ENCODE measurements around the gene PIP4K2B.

PIP4K2B gene

GRCh38 chr17:38738686-38739085 is 60.7 kb downstream of the PIP4K2B start:
- no peak for DNase-seq (ENCODE audit: low spot score)
- TF ChIP-seq, protein P1, sequence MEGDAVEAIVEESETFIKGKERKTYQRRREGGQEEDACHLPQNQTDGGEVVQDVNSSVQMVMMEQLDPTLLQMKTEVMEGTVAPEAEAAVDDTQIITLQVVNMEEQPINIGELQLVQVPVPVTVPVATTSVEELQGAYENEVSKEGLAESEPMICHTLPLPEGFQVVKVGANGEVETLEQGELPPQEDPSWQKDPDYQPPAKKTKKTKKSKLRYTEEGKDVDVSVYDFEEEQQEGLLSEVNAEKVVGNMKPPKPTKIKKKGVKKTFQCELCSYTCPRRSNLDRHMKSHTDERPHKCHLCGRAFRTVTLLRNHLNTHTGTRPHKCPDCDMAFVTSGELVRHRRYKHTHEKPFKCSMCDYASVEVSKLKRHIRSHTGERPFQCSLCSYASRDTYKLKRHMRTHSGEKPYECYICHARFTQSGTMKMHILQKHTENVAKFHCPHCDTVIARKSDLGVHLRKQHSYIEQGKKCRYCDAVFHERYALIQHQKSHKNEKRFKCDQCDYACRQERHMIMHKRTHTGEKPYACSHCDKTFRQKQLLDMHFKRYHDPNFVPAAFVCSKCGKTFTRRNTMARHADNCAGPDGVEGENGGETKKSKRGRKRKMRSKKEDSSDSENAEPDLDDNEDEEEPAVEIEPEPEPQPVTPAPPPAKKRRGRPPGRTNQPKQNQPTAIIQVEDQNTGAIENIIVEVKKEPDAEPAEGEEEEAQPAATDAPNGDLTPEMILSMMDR (conservative IDR thresholded peaks at IDR 0.05; ENCODE audit: low read depth), result no peak
- ChIA-PET CTCF (no interaction called here), POLR2A (ENCODE audit: low non-redundant PET) (no interaction called here)
- H3K27ac ChIP-seq, result peak overlapping the region; percentile 89

DNA sequence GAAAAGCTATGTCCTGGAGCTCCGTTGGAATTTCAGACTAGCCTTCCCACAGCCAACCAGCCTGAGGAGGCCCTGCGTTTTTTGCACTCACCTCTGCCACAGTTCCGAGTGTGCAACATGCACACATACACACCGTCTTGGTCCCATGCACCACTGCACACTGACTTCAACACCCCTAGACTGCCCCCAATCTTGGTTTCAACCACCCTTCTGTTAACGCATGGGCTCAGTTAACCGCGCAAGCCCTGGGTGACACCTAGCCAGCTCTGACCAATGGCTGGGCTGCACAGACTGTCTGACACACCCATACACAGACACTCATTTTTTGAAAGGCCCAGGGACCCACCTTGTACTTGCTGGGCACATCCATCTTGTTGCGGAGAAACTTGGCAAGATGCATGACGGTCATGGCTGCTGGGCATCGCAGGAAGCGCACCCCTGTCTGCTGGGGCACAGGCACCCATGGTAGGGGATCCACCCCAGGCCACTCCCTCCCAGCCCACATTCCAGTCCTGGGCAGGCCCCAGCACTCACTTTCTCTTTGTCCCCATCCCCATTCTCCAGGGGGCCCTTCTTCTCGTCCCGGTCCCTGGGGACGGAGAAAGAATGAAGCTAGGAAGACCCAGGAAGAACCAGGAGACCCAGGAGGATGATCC is 61.2 kb downstream of the PIP4K2B start:
- no peak for DNase-seq (ENCODE audit: low spot score)
- POLR2A ChIA-PET (ENCODE audit: low non-redundant PET), result no interaction called here
- TF ChIP-seq, protein P1 (conservative IDR thresholded peaks at IDR 0.05; ENCODE audit: low read depth), result no peak
- CTCF ChIA-PET, result no interaction called here
- peak overlapping the region; percentile 89 for H3K27ac ChIP-seq

DNA sequence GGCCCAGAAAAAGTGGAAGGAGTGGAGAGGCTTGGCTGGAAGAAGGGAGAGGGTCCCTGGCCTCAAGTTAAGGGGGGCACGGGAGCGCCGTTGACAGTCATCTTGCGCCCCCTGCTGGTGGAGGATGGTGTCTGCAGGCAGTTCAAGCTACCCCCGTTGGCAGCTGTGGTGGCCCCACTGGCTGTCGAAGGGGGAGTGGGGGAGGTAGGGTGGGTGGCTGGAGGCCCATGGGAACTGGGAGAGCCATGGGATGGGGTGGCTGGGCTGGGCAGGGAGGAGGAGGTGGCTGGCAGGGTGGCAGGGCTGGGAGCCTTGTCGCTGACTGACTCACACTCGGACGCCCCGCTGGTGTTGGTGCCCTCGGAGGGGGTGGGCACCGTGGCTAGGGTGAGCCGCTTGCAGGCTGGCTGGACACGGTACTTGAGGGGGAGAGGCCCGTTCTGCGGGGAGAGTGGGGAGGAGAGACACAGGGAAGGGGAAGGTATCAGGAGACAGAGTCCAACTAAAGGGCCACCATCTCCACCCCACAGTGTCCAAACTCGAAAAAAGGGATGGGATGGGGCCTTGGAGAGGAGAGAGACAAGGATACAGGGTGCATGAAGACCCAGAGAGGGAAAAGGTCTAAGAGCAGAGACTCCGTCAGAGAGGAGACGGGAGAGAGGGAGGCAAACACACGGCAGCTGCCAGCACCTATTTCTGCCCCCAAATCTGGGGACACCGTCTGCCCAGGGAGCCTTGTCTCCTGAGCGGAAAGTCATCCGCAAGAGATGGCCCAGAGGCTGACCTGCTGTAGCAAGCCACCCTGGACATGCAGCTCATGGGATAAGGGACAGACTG is 64.0 kb downstream of the PIP4K2B start:
- peak; percentile 64 for DNase-seq (ENCODE audit: low spot score)
- TF ChIP-seq, protein P1 (conservative IDR thresholded peaks at IDR 0.05; ENCODE audit: low read depth), result peak; percentile 89
- peak overlapping the region; percentile 89 for H3K27ac ChIP-seq
- ChIA-PET POLR2A (ENCODE audit: low non-redundant PET) (interaction anchor here (0.7 kb wide), 1 partner anchor 64 kb away, joined by 7 read pairs; no protein-coding TSS in a partner anchor), CTCF (interaction anchor here (0.6 to 1.7 kb wide), 17 partner anchors 8 to 381 kb away, joined by 3 to 9 read pairs (median 4); no protein-coding TSS in a partner anchor)

DNA sequence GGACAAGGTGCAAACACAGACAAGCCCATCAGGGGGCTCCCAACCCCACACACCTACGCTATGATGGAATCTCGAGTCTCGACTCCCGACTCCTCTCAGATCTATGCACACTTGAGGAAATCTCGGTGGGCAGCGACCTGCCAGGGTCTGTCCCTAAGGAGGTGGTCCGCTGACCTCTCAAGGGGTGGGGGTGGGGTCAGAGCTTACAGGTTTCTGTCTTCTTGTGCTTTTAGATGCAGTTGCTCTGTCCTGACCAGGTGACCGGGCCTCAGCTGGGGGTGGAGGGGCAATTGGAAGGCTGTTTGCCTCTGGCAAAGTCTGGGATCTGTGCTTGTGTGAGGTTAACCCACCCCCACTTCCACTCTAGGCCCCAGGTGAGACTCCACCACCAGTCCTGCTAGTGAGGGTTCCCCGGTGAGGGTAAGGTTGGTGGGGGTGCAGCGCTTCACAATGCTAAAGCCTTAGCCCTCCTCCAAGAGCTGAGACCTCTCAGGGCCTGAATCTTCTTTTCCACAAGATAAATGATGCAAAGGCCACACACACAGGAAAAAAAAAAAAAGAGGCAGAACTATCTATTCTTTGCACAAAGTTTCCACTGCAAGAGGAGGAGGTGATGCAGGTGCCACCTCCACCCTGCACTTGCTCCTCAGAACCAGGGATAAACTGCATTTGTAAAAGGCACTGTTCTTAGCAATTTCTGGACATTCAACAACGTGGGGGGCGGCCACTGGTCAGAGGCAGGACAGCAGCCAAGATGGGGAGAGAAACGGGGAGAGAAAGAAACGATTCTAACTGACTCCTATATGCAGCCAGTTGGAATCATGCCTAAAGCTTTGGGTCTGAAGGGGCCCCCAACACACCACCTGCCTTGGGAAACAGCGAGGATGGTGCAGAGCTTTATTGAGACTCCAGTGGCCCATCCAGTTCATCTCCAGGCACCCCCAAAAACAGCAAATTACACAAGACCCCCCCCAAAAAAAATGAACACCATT is 65.1 kb downstream of the PIP4K2B start:
- ChIA-PET CTCF (interaction anchor here (0.6 to 1.7 kb wide), 16 partner anchors 9 to 387 kb away, joined by 3 to 9 read pairs (median 4); no protein-coding TSS in a partner anchor), POLR2A (ENCODE audit: low non-redundant PET) (interaction anchor here (0.7 kb wide), 1 partner anchor 63 kb away, joined by 7 read pairs; no protein-coding TSS in a partner anchor)
- H3K27ac ChIP-seq, result peak overlapping the region; percentile 89
- TF ChIP-seq, protein P1 (conservative IDR thresholded peaks at IDR 0.05; ENCODE audit: low read depth), result peak; percentile 15; the same call in 1 of the 2 replicates
- DNase-seq (ENCODE audit: low spot score), result no peak

DNA sequence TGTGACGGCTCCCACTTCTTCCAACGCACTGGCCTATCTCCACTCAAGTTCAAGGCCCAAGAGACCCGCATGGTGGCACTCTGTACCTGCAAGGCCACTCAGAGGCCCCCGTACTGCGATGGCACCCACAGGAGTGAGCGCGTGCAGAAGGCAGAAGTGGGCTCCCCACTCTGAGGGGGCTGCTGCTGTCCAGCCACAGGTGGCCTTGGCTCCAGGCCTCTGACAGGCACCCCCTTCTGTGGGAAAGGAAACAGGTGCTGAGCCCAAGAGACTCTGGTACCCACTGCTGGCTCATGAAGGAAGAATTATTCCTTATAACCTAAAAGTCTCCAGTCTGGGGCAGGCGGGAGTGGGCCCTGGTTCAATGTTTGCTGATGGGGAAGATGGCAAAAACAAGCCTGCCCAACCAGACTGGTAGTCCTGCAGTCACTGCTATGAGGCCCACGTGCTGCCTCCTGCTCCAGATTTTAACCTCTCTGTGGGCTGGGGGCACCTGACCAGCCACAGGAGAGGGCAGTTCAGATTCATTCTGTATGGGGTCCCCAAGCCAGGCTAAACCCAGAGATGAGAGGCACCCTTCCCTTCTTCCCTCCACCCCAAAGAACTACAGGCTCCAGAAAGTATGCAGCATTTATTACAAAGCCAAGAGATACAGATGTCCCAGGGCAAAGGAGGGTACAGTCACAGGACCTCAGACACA is 65.9 kb downstream of the PIP4K2B start:
- H3K27ac ChIP-seq, result peak overlapping the region; percentile 89
- ChIA-PET CTCF (interaction anchor here (0.6 to 0.7 kb wide), 4 partner anchors 19 to 386 kb away, joined by 3 to 4 read pairs (median 3); no protein-coding TSS in a partner anchor), POLR2A (ENCODE audit: low non-redundant PET) (no interaction called here)
- no peak for DNase-seq (ENCODE audit: low spot score)
- TF ChIP-seq, protein P1 (conservative IDR thresholded peaks at IDR 0.05; ENCODE audit: low read depth), result no peak
